Measurements from ENCODE around the gene CNST. TPM values are rescaled to one million over a fixed set of nuclear protein-coding genes. Genes with fewer than 3 reads are reported as not detected.
A peak's percentile ranks its signal among the peaks of the same experiment; 100 is the strongest.
"Not testable (repeated sequence)": the region's sequence is repeated elsewhere in the genome, so short reads cannot be mapped to it uniquely, and the experiment has no call there.

The CNST gene
- total RNA-seq, 1 experiment from 2014 or later: 10.4 TPM

DNA sequence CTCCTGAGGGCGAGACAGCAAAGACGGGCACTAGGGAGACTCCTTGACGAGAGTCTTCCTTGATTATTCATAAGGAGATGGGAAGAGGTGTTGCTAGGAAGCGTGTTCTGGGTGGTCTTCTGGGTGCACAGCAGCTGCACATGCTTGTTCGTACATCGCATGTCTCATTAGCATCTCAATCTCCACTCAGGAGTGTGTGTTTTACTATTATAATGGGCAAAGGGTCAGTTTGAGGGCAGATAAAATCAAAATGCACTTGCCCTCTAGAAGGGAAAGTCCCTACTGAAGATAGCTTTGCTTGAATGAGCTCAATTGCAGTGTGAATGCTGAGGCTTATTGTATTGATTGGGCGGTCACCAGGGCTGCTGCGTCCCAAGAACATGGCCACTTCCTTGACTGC lies 107.8 kb downstream of the CNST start:
- no peak for DNase-seq (ENCODE audit: low read depth)

DNA sequence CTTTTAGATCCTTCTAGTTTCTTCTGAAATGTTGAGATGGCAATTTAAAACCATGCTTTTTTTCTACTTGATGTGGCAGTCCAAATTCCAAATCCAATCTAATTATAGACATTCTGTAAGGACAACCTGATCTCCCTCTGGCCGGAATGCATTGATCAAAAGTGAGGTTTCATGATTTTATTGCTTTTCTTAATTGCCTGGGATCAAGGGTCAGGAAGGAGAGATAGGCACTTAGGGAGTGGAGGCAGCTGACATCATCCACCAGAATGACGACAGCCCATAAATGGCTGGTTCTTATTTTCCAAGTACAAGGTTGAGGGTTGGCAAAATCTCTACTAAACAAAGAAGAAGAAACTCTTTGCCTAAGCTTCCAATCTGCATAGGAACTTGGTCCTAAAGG lies 111.6 kb downstream of the CNST start:
- no peak for DNase-seq (ENCODE audit: low read depth)

DNA sequence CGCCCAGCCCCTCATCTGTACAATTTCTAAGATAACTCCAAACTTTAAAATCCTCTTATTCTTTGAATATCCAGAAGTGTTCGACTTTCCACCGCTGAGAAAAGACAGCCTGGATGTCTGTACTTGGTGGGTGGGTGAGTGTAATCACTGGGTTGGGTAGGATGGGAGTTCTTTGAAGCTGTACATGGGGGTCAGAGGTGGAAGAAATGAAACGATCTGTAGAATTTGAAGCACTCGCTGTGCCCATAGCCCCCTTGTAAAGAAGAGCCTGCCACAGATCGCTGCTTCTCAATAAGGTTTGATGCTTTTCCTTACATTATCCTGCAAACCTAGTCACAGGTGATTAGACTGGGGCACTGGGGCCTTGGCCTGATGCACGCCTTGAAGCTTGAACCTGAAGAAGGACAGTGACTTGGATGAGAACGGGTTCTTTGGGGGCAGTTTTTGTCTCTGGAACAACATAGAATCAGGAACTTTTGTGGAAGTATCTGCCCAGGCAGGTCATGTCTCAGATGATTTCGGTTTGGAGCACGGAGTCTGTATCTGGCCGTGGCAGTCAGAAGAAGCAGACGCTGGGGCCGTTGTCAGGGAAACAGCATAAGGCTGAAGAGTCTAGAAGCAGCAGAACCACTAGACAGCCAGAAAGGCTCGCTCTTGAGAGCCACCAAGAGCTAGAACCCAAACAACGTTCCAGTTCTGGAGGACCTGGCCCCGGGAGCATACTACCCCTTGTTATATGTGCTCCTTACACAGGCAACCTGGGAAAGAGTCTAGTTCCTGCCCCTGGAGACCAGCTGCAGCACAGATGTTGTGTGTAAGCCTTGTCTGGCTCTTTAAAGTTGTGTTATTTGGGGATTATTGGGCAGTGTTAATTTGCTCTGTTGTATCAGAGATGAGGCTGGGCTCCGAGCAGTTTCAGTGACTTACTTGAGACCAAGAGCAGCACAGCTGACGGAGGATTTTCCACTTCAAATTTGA lies 112.8 kb downstream of the CNST start:
- no peak for DNase-seq (ENCODE audit: low read depth)

GRCh38 chr1:246679794-246680177 lies 113.5 kb downstream of the CNST start:
- no peak for DNase-seq (ENCODE audit: low read depth)

DNA sequence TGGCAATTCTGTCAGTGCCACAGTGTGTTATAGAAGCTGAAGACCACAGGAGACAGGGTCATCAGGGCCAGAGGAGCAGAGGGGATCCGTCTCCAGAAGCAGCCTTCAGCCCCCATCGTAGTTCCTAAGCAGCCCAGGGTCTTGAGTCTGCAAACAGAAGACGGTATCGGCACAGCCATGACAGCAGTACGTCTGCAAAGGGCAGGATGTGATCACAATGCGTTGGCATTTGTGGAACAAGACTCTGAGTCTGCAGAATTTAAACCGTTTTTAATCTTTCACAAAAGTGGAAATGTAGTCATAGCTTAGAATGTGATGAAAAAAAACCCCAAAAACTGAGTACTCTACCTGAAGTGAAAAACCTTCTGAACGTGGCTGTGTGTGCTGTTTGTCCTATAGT lies 113.9 kb downstream of the CNST start:
- no peak for DNase-seq (ENCODE audit: low read depth)

GRCh38 chr1:246680696-246681130 lies 114.5 kb downstream of the CNST start:
- DNase-seq (ENCODE audit: low read depth): no peak

- DNase-seq (ENCODE audit: low read depth): no peak
These were observed 115.9 kb downstream of the CNST start for GRCh38 chr1:246681900-246682895.

DNA sequence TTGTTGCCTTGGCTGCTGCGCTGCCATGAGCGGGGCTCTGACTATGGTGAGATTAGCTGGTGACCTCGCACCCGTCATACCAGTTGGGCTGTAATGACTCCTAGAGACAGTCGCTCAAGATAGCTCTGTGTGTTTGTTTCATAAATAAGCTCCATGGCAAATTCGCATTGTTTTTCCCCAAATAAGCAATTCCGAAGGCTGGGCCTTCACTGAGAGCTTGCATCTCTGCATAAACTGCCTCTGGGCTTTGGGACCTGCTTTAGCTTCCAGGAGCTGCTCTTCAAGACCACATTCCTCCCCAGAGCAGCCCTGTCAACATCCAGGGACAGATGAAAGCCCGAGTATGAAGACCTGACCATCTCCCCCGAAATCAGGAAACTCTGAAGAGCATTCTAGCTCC lies 117.3 kb downstream of the CNST start:
- DNase-seq (ENCODE audit: low read depth): no peak

- no peak for DNase-seq (ENCODE audit: low read depth)
These were observed 120.7 kb downstream of the CNST start for GRCh38 chr1:246687002-246687401.

GRCh38 chr1:246689409-246690008 lies 123.3 kb downstream of the CNST start:
- peak; percentile 74 for DNase-seq (ENCODE audit: low read depth)

DNA sequence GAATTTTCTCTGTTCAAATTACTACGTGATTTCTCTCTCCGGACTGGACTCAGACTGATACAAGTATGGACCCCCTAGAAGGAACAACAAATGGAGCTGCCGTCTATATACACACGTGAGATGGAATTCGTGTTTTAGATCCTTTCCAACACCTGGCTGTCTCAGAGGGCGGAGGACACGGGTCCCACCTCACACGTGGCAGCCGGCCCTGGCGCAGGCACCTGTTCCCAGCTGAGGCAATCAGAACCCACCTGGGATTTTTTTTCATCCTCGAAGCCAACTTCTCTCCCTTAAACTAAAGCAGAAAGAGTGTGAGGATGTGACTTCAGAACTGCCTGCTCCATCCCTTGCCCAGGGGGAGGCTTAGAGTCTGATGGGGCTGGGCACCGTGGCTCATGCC lies 123.8 kb downstream of the CNST start:
- DNase-seq (ENCODE audit: low read depth): no peak

- no peak for DNase-seq (ENCODE audit: low read depth)
These were observed 125.6 kb downstream of the CNST start for GRCh38 chr1:246691622-246692495.

- not testable (repeated sequence) for DNase-seq (ENCODE audit: low read depth)
These were observed 128.1 kb downstream of the CNST start for GRCh38 chr1:246694213-246694895.

DNA sequence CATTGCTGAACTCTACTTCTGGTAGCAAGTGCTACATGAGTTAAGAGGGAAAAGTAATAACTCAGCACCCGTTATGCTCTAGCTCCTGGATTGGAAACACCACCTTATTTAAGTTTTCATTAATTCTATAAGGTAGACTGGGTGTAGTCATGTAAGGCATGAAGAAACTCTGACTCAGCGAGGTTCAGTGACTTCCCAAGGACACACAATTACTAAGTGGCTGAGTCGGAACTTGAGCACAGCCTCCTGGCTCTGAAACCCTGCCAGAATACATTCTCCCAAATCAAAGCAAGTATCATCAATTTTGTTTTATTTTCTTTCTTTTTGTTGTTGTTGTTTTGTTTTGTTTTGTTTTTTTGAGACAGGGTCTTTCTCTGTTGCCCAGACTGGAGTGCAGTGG lies 128.9 kb downstream of the CNST start:
- no peak for DNase-seq (ENCODE audit: low read depth)

- DNase-seq (ENCODE audit: low read depth): no peak
These were observed 129.4 kb downstream of the CNST start for GRCh38 chr1:246695666-246696065.

DNA sequence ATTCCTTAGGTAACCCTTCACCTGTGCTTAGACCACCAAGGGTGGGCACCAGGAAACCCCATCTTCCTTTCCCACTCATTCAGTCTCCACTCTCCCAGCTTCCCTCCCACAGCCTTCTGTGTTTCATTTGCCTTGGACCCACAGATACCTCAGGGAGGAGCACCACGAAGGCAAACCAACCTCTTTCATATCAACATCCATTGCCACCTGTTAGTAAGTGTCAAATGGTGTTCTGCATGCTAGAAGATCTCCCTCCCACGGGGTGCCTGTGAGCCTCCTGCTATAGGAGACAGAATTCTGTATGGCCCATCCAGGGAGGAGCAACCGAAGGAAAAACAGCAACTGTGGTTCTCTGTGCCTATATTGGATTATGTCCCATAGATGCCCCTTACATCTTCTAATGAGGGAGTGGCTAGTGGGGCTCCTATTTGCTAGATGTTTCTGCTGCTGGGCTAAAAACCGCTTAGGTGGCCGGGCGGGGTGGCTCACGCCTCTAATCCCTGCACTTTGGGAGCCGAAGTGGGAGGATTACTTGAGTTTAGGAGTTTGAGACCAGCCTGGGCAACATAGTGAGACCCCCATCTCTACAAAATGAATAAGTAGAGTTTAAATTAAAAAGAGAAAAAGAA lies 132.3 kb downstream of the CNST start:
- DNase-seq (ENCODE audit: low read depth): no peak

GRCh38 chr1:246699095-246699735 lies 133.0 kb downstream of the CNST start:
- peak; percentile 88 for DNase-seq (ENCODE audit: low read depth)

DNA sequence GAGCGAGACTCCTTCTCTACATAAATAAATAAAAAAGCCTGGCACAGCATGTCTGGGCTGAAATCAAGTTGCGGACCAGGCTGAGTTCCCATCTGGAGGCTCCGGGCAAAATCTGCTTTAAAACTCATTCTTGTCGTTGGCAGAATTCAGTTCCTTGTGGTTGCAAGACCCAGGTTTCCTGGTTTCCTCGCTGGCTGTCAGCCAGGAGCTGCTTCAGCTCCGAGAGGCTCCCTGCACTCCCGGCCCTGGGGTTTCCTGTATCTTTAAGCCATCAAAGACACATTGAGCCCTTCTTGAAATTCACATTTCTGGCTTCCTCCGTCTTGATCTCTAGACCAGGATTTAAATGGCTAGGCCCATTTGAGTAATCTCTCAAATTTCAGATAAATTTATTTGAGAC lies 137.3 kb downstream of the CNST start:
- no peak for DNase-seq (ENCODE audit: low read depth)

DNA sequence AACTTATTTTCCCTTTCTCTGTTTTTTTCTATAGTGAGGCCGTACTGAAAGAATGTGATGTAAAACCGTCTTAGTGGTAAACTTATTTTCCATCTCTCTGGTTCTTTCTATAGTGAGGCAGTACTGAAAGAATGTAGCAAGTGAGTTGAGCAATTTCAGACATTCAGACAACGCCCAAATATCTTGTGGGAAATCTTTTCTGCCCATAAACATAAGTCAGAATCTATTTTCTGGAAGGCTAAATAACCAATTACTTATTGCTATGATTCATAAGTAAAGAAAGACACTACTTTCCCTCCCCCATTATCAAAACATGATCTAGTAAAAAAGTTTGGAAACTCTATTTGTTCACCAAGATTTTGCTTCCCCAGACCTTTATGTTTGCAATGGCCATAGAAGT lies 139.1 kb downstream of the CNST start:
- peak; percentile 21 for DNase-seq (ENCODE audit: low read depth)

Data from HT1080 (cell line).